ENCODE data around the gene ARAP2.

DNA sequence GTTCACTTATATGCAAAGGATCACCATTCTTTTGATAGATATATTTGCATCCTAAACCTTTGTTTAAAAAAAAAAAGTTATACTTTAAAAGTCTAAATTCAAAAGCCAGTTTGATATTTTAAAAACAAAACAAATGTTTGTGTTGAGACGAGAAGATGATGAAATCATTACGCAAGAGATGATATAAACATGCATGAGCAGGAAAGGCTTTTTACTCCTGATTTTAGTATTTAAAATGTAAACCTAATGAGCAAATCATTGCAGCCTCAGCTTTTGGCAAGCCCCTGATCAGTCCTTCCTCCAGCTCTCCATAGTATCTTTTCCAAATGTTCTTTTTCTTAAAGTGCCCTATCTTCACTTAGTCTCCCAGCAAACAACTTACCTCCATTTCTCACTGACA lies 115.6 kb downstream of the ARAP2 start:
- TF ChIP-seq, protein P1, sequence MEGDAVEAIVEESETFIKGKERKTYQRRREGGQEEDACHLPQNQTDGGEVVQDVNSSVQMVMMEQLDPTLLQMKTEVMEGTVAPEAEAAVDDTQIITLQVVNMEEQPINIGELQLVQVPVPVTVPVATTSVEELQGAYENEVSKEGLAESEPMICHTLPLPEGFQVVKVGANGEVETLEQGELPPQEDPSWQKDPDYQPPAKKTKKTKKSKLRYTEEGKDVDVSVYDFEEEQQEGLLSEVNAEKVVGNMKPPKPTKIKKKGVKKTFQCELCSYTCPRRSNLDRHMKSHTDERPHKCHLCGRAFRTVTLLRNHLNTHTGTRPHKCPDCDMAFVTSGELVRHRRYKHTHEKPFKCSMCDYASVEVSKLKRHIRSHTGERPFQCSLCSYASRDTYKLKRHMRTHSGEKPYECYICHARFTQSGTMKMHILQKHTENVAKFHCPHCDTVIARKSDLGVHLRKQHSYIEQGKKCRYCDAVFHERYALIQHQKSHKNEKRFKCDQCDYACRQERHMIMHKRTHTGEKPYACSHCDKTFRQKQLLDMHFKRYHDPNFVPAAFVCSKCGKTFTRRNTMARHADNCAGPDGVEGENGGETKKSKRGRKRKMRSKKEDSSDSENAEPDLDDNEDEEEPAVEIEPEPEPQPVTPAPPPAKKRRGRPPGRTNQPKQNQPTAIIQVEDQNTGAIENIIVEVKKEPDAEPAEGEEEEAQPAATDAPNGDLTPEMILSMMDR (IDR thresholded peaks at IDR 0.05): no peak
- no peak for TF ChIP-seq POLR2A (IDR thresholded peaks at IDR 0.05)
- TF ChIP-seq EP300 (IDR thresholded peaks at IDR 0.05): no peak
